H1 (cell line): ENCODE results near the gene LYPD6. TPM values are rescaled to one million over a fixed set of nuclear protein-coding genes. Genes with fewer than 3 reads are reported as not detected.

ENCODE experiments used
- ATF3 ChIP-seq: IDR thresholded peaks from 2 replicates; pipeline ENCODE4 v1.6.1; 2011; ENCODE audit warnings: low read depth, mild to moderate bottlenecking, low read length; ENCODE audit not compliant: insufficient read depth
- BRCA1 ChIP-seq: IDR thresholded peaks from 2 replicates; pipeline ENCODE4 v1.6.1; 2012; ENCODE audit warnings: low read depth, low read length, improper control_type of control experiment
- CBX5 ChIP-seq: fragments of 300-800, 300-1000 bp; sonication (generic); IDR thresholded peaks from 2 replicates; pipeline ENCODE4 v1.7.1; 2016; ENCODE audit warnings: antibody characterized with exemption, low read length, low read depth
- CBX8 ChIP-seq: fragments of 300-800, 300-1000 bp; sonication (generic); IDR thresholded peaks from 2 replicates; pipeline ENCODE4 v1.7.1; 2016; ENCODE audit warnings: low read depth, low read length, borderline replicate concordance
- CHD7 ChIP-seq: fragments of 300-600 bp; sonication (generic); IDR thresholded peaks from 2 replicates; pipeline ENCODE4 v1.7.1; 2012; ENCODE audit warnings: low read length, moderate library complexity, mild to moderate bottlenecking, inconsistent platforms; ENCODE audit not compliant: insufficient replicate concordance
- CTBP2 ChIP-seq: IDR thresholded peaks from 2 replicates; pipeline ENCODE4 v1.7.0; 2011; ENCODE audit warnings: borderline replicate concordance, mild to moderate bottlenecking, moderate library complexity, mixed read lengths, low read length; ENCODE audit not compliant: insufficient read depth, insufficient read length
- RAD21 ChIP-seq, 2 experiments: IDR thresholded peaks in 1 of 2; conservative IDR thresholded peaks in 1 of 2; 2 replicates each; pipeline ENCODE4 v1.6.1; 2011; ENCODE audit warnings: low read depth in 2 of 2, low read length in 2 of 2, improper control_type of control experiment in 1 of 2, inconsistent platforms in 1 of 2, mild to moderate bottlenecking in 1 of 2, moderate library complexity in 1 of 2
- SIN3A ChIP-seq, 2 experiments: IDR thresholded peaks in 1 of 2; conservative IDR thresholded peaks in 1 of 2; 2 replicates each; pipeline ENCODE4 v1.6.1; 2011 to 2012; ENCODE audit warnings: low read length in 2 of 2, improper control_type of control experiment in 1 of 2, low read depth in 1 of 2, mild to moderate bottlenecking in 1 of 2
- SP1 ChIP-seq: IDR thresholded peaks from 2 replicates; pipeline ENCODE4 v1.6.1; 2011; ENCODE audit warnings: low read depth, low read length
- polyA plus RNA-seq, 7 experiments: library from polyadenylated mRNA; depleted of rRNA in 3 of 7; stranded (reverse) in 5 of 7; unstranded in 2 of 7; fragments of >200 nt in 5 of 7; fragments of 200-250 nt in 2 of 7; gene quantifications; 1 replicate in 5 of 7; 2 replicates in 1 of 7; 4 replicates in 1 of 7; pipeline versions ENCODE4 v1.2.1 to v1.2.3, GENCODE V29; 2011 to 2013; ENCODE audit warnings: missing spikeins in 2 of 7, mixed read lengths in 2 of 7
- total RNA-seq: library from RNA; stranded (reverse); fragmentation: NEBNext Ultra II Directional; extraction: Animal tissue kit (Norgen Biotek cat#: 25700); gene quantifications from 2 replicates; pipeline ENCODE4 v1.2.1, GENCODE V29; 2021

Gene LYPD6
- total and polyA plus RNA-seq, 2 of the 8 experiments (the other 6 are each of a cell fraction or from before 2014, with no cell fraction given), result 5.6 to 8.9 TPM

GRCh38 chr2:149467436-149467835 is 137.0 kb downstream of the LYPD6 start (continued):
- TF ChIP-seq CHD7 (no peak), SIN3A (conservative IDR thresholded peaks at IDR 0.05 in 1 of 2, IDR thresholded peaks at IDR 0.05 in 1 of 2; ENCODE audit: low read depth in 1 of 2, low read length in 2 of 2) (no peak), RAD21 (IDR thresholded peaks at IDR 0.05 in 1 of 2, conservative IDR thresholded peaks at IDR 0.05 in 1 of 2; ENCODE audit: low read depth in 2 of 2, low read length in 2 of 2) (no peak), CBX5 (no peak), CTBP2 (no peak), BRCA1 (no peak), CBX8 (no peak), ATF3 (no peak), SP1 (no peak)
